Hematopoietic multipotent progenitor cell treated with erythropoietin and hydrocortisone succinate and interleukin-3 and kit ligand, for 15 days (in vitro differentiated cells): ENCODE results near the gene INSYN1.
"Not testable (repeated sequence)": the region's sequence is repeated elsewhere in the genome, so short reads cannot be mapped to it uniquely, and the experiment has no call there.

Source experiments
- DNase-seq: peaks from one replicate; pipeline ENCODE4 v3.0.0-alpha.2; 2015; ENCODE audit warnings: low spot score

The INSYN1 gene

DNA sequence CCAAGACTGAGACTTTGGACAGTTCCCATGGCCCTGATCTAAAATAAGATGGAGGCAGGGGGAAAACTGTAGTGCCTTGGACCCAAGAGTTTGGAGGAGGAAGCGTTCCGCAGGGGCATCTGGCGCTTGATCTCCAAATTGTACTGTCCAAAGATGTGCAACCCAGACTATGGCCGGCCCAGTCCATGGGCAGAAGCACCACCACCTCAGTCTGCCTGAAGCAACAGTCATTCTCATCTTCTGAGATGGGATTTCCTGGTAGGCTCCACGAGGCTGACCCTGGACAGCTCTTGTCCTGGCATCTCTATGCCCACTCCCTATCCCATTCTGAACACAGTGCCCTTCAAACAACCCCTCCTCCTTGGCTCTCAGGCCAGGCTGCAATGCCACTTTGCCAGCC, 3.6 kb downstream of the INSYN1 start:
- DNase-seq = no peak

- DNase-seq = no peak
Observed at GRCh38 chr15:73748730-73749129, 4.4 kb downstream of the INSYN1 start.

GRCh38 chr15:73747847-73748590, 5.1 kb downstream of the INSYN1 start:
- no peak for DNase-seq

- no peak for DNase-seq
Observed at GRCh38 chr15:73746883-73747282, 6.3 kb downstream of the INSYN1 start.

- DNase-seq = no peak
Observed at GRCh38 chr15:73746261-73746660, 6.9 kb downstream of the INSYN1 start.

GRCh38 chr15:73745073-73745472, 8.1 kb downstream of the INSYN1 start:
- no peak for DNase-seq

- DNase-seq = no peak
Observed at GRCh38 chr15:73744293-73744692, 8.9 kb downstream of the INSYN1 start.

DNA sequence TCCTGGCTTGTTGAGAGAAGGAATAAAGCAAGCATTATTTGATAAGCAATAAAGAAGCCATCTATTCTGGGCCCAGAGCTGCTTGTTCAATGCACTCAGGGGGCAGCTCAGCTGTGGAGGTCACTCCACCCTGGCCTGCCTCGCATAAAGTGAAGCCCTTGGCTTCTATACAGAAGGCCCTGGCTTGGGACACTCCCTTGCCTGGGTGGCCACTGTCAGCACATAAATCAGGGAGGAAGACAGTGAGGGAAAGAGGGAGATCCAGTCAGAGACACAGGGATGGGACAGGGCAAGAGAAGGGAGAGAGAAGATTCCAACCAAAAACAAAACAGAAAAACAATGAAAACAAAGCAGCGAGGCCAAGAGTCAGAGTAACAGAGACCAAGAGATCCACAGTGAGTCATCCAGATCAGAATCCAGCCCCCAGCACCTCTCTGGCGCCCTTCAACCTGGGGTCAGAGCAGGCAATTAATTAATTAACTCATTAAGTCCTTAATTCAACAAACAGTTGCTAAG, 11.8 kb downstream of the INSYN1 start:
- no peak for DNase-seq

- DNase-seq = no peak
Observed at GRCh38 chr15:73740152-73741048, 12.8 kb downstream of the INSYN1 start.

DNA sequence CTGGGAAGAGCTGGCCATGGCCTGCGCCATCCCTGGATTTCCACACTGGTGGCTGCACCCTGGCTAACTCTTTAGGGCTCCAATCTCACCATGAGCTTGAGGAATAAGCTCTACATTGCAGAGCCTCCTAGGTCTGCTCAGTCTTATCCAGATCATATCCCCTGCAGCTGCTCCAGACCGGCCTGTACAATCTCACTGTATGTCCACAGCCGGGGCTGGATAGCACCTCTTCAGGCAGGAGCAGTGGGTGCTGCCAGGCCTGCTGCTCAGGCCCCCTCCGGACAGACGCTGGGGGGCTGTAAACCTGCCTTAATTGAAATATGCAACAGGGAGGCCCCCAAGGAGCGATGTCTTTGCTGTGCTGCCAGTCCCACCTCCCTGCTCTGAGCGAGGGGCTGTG, 15.6 kb downstream of the INSYN1 start:
- DNase-seq = no peak

- no peak for DNase-seq
Observed at GRCh38 chr15:73732930-73733329, 20.2 kb downstream of the INSYN1 start.

- not testable (repeated sequence) for DNase-seq
Observed at GRCh38 chr15:73732051-73732450, 21.1 kb downstream of the INSYN1 start.

GRCh38 chr15:73727330-73727976, 25.7 kb downstream of the INSYN1 start:
- DNase-seq = no peak

GRCh38 chr15:73724212-73724611, 28.9 kb downstream of the INSYN1 start:
- DNase-seq = no peak

DNA sequence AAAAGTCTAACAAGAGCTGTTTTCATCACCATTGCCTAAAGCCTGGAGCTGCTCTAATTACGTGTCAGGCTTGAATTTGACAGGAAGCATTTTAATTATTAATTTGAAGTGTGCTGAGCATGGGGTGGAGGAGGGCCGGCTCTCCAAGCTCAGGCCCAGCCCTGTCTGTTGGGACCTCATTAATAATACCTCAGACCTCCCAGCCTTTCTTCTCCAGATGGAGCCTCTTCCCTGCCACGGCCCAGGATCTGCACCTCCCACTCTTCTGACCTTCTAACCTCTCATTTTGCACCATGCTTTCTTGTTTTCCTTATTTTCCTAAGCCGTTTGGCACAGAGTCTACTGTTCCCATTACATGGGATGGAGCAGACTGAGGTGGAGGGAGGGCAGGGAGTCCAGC, 30.0 kb downstream of the INSYN1 start:
- DNase-seq = no peak

DNA sequence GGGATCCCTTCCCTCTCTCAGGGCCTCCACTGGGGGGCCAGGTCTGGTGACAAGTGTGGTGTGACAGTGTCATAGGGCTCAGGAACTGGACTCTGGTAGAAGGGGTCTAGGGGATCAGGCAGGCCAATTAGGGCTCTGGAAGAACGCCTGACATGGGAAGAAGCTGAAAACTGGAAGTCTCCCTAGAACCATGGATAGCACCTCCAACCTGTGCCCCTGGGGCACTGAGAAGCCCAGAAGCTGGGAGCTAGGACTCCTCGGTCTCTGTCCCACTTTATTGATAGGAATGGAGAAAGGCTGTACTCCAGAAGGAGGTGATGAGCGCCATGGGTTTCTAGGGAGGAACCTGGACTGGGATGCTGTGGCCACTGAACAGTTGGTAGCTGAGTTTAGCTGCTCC, 30.7 kb downstream of the INSYN1 start:
- DNase-seq = no peak

- DNase-seq = no peak
Observed at GRCh38 chr15:73718694-73719093, 34.5 kb downstream of the INSYN1 start.

GRCh38 chr15:73717802-73718201, 35.3 kb downstream of the INSYN1 start:
- no peak for DNase-seq

DNA sequence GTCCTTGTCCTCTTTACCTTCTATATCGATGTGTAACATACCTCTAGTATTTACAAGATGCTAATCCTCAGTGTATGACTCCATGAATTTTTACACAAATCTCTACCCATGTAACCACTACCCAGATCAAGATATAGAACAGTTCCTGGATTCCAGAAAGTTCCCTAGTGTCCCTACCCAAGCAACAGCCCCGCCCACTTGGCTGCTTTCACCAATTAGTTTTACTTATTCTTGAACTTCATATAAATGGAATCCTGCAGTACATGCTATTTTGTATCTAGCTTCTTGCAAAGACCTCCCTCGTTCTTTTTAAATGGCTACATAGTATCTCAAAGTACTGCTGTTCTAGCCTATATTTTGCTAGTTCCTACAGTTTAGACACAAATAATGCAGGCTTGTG, 35.9 kb downstream of the INSYN1 start:
- no peak for DNase-seq

- no peak for DNase-seq
Observed at GRCh38 chr15:73716417-73716816, 36.7 kb downstream of the INSYN1 start.

- DNase-seq = no peak
Observed at GRCh38 chr15:73715417-73715816, 37.7 kb downstream of the INSYN1 start.

DNA sequence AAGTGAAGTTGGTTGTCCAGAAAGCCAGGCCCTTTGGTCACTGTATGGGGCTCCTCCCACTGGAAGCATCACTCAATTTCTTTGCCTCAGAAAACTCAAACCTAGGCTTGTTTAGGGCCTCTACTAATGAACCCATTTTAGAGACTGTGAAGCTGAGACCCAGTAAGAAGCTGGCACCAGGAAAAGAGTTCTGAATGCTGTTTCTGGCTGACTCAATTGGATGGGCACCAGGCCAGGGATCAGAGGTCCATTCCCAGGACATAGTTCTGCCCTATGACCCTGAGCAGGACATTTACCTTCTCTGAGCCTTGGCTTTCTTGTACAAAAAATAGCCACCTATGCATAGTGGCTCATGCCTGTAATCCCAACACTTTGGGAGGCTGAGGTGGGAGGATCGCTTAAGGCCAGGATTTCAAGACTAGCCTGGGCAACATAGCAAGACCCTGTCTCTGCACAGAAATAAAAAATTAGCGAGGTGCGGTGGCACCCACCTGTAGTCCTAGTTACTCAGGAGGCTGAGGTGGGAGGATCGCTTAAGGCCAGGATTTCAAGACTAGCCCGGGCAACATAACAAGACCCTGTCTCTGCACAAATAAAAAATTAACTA, 38.4 kb downstream of the INSYN1 start:
- DNase-seq = no peak
